ENCODE results near the gene NAA15. TPM values are rescaled to one million over a fixed set of nuclear protein-coding genes. Genes with fewer than 3 reads are reported as not detected.

Gene NAA15
- total and polyA plus RNA-seq, 2 of the 8 experiments (the other 6 are each of a cell fraction or from before 2014, with no cell fraction given): 9.7 to 124 TPM

DNA sequence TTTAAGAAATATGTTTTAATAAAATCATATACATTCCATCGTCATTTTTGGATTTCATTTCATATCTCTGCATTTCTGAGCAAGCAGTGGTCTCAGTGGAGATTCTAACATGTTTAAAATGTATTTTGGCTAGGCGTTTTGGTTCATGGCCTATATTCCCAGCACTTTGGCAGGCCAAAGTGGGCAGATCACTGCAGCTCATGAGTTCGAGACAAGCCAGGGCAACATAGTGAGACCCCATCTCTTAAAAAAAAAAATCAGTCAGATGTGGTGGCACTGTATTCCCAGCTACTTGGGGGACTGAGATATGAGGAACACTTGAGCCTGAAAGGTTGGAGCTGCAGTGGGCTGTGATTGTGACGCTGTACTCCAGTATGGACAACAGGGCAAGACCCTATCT, 85.1 kb downstream of the NAA15 start (continued):
- TF ChIP-seq PHF8 (conservative IDR thresholded peaks at IDR 0.05; ENCODE audit: low read depth, low read length): no peak
- no peak for TF ChIP-seq SUZ12 (IDR thresholded peaks at IDR 0.05; ENCODE audit: low read length)
- TF ChIP-seq TAF7 (optimal IDR thresholded peaks at IDR 0.05; ENCODE audit: borderline replicate concordance, low read depth, low read length): no peak
- TF ChIP-seq TEAD4 (IDR thresholded peaks at IDR 0.05; ENCODE audit: low read depth, low read length): no peak
- TF ChIP-seq NANOG (IDR thresholded peaks at IDR 0.05; ENCODE audit: insufficient read depth, low read depth, low read length, poor library complexity, severe bottlenecking): no peak
- no peak for TF ChIP-seq CBX8 (IDR thresholded peaks at IDR 0.05; ENCODE audit: borderline replicate concordance, low read depth, low read length)
- no peak for TF ChIP-seq BACH1 (IDR thresholded peaks at IDR 0.05; ENCODE audit: low read length)
- TF ChIP-seq NRF1 (IDR thresholded peaks at IDR 0.05; ENCODE audit: low read depth, low read length): no peak
- no peak for TF ChIP-seq RBBP5 (IDR thresholded peaks at IDR 0.05; ENCODE audit: borderline replicate concordance, low read depth, low read length)

Data from H1 (cell line).